ENCODE data around the gene RPL13. TPM values are rescaled to one million over a fixed set of nuclear protein-coding genes. Genes with fewer than 3 reads are reported as not detected.

RPL13 gene
- total and polyA plus RNA-seq, 2 of the 13 experiments (the other 11 are each of a cell fraction or from before 2014, with no cell fraction given), result 2,988 to 4,411 TPM

GRCh38 chr16:89560378-89561141, at the start of gene RPL13 (continued):
- TF ChIP-seq, protein P1, sequence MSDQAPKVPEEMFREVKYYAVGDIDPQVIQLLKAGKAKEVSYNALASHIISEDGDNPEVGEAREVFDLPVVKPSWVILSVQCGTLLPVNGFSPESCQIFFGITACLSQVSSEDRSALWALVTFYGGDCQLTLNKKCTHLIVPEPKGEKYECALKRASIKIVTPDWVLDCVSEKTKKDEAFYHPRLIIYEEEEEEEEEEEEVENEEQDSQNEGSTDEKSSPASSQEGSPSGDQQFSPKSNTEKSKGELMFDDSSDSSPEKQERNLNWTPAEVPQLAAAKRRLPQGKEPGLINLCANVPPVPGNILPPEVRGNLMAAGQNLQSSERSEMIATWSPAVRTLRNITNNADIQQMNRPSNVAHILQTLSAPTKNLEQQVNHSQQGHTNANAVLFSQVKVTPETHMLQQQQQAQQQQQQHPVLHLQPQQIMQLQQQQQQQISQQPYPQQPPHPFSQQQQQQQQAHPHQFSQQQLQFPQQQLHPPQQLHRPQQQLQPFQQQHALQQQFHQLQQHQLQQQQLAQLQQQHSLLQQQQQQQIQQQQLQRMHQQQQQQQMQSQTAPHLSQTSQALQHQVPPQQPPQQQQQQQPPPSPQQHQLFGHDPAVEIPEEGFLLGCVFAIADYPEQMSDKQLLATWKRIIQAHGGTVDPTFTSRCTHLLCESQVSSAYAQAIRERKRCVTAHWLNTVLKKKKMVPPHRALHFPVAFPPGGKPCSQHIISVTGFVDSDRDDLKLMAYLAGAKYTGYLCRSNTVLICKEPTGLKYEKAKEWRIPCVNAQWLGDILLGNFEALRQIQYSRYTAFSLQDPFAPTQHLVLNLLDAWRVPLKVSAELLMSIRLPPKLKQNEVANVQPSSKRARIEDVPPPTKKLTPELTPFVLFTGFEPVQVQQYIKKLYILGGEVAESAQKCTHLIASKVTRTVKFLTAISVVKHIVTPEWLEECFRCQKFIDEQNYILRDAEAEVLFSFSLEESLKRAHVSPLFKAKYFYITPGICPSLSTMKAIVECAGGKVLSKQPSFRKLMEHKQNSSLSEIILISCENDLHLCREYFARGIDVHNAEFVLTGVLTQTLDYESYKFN (CRISPR knock-in tag; conservative IDR thresholded peaks at IDR 0.05), result peak; percentile 34; the same call in 1 of the 2 replicates
- TF ChIP-seq RARA (CRISPR knock-in tag; IDR thresholded peaks at IDR 0.05) (peak; percentile 23), PBX3 (CRISPR knock-in tag; IDR thresholded peaks at IDR 0.05; ENCODE audit: borderline replicate concordance) (no peak; the same call in 1 of the 2 replicates), KMT2B (CRISPR knock-in tag; IDR thresholded peaks at IDR 0.05) (peak; percentile 82; the same call in 1 of the 2 replicates), RORA (CRISPR knock-in tag; IDR thresholded peaks at IDR 0.05) (no peak; the same call in 1 of the 2 replicates), ZNF142 (CRISPR knock-in tag; IDR thresholded peaks at IDR 0.05) (peak; percentile 21; the same call in 1 of the 2 replicates), ZBTB39 (CRISPR knock-in tag; IDR thresholded peaks at IDR 0.05) (0 out of 2 replicates have a peak, but pooled peaks have one; percentile 61), ZNF414 (CRISPR knock-in tag; IDR thresholded peaks at IDR 0.05) (peak; percentile 96), RBAK (CRISPR knock-in tag; IDR thresholded peaks at IDR 0.05) (no peak; the same call in 1 of the 2 replicates), CC2D1A (CRISPR knock-in tag; IDR thresholded peaks at IDR 0.05) (0 out of 2 replicates have a peak, but pooled peaks have one; percentile 93), EZH2 (conservative IDR thresholded peaks at IDR 0.05; ENCODE audit: low read depth, low read length) (no peak), ZMYM3 (CRISPR knock-in tag; IDR thresholded peaks at IDR 0.05) (peak; percentile 47; the same call in 1 of the 2 replicates), ZNF484 (CRISPR knock-in tag; IDR thresholded peaks at IDR 0.05; ENCODE audit: borderline replicate concordance, low read depth) (no peak)
- TF ChIP-seq, protein P2, sequence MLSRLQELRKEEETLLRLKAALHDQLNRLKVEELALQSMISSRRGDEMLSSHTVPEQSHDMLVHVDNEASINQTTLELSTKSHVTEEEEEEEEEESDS (CRISPR knock-in tag; IDR thresholded peaks at IDR 0.05; ENCODE audit: borderline replicate concordance), result no peak
